Naive thymus-derived CD4-positive, alpha-beta T cell (primary cell): ENCODE measurements around the gene ARFIP2. TPM values are rescaled to one million over a fixed set of nuclear protein-coding genes. Genes with fewer than 3 reads are reported as not detected.
A peak's percentile ranks its signal among the peaks of the same experiment; 100 is the strongest.

Source experiments
- ATAC-seq: fragments of 150-1000 bp; cut with Tn5 transposase; 2 replicates; pipeline ENCODE4 v1.10.0; 2021; ENCODE audit warnings: mild to moderate bottlenecking, moderate library complexity
- CTCF ChIA-PET: fragments of 350-600 bp; sonication (Branson Sonifier 250); formaldehyde crosslinking; loops from one replicate; lab custom pipeline; 2021; ENCODE audit warnings: antibody characterized with exemption; lab: Charles Lee
- POLR2A ChIA-PET: fragments of 350-600 bp; sonication (Branson Sonifier 250); formaldehyde crosslinking; loops from one replicate; lab custom pipeline; 2021; ENCODE audit warnings: antibody characterized with exemption, inconsistent platforms; lab: Charles Lee
- DNase-seq, 9 donors: peaks; one replicate each; pipeline versions ENCODE4 v3.0.0 to v3.0.0-alpha.2; 2020 to 2022; ENCODE audit warnings: mixed read lengths in 1 of 9
- H3K27ac ChIP-seq: one replicate; pipeline ENCODE4 v1.7.0; 2013; ENCODE audit warnings: mild to moderate bottlenecking, low read depth, low read length, moderate library complexity
- H3K27me3 ChIP-seq, 2 donors: one replicate each; pipeline ENCODE4 v1.7.0; 2013; ENCODE audit warnings: low read length in 2 of 2, mild to moderate bottlenecking in 2 of 2, moderate library complexity in 2 of 2; ENCODE audit not compliant: control insufficient read depth in 2 of 2, insufficient read depth in 2 of 2
- H3K36me3 ChIP-seq, 3 experiments: 1 replicate in 2 of 3; 2 replicates in 1 of 3; pipeline ENCODE4 v1.7.0; 2013; ENCODE audit warnings: low read length in 3 of 3, mild to moderate bottlenecking in 3 of 3, moderate library complexity in 1 of 3; ENCODE audit not compliant: insufficient read depth in 3 of 3, control insufficient read depth in 2 of 3
- H3K4me1 ChIP-seq, 2 donors: one replicate each; pipeline ENCODE4 v1.7.0; 2013; ENCODE audit warnings: low read length in 2 of 2, mild to moderate bottlenecking in 2 of 2, moderate library complexity in 1 of 2; ENCODE audit not compliant: control insufficient read depth in 2 of 2, insufficient read depth in 2 of 2
- H3K4me3 ChIP-seq: 2 replicates; pipeline ENCODE4 v1.7.0; 2013; ENCODE audit warnings: mild to moderate bottlenecking, low read length
- H3K9me3 ChIP-seq, 3 experiments: 1 replicate in 2 of 3; 2 replicates in 1 of 3; pipeline ENCODE4 v1.7.0; 2013; ENCODE audit warnings: low read length in 3 of 3; ENCODE audit not compliant: control insufficient read depth in 2 of 3
- H3K27ac Mint-ChIP-seq, 9 donors: one replicate each; pipeline ENCODE4 v1.8.0; 2020 to 2022; ENCODE audit warnings: mixed read lengths in 9 of 9, mild to moderate bottlenecking in 8 of 9, moderate library complexity in 5 of 9, inconsistent platforms in 2 of 9
- H3K27me3 Mint-ChIP-seq, 5 donors: one replicate each; pipeline ENCODE4 v1.8.0; 2021 to 2022; ENCODE audit warnings: mixed read lengths in 5 of 5, mild to moderate bottlenecking in 1 of 5
- H3K36me3 Mint-ChIP-seq, 5 donors: one replicate each; pipeline ENCODE4 v1.8.0; 2020 to 2022; ENCODE audit warnings: mixed read lengths in 5 of 5, mild to moderate bottlenecking in 3 of 5, inconsistent platforms in 1 of 5
- H3K4me1 Mint-ChIP-seq, 7 donors: one replicate each; pipeline ENCODE4 v1.8.0; 2020 to 2022; ENCODE audit warnings: mixed read lengths in 7 of 7, mild to moderate bottlenecking in 3 of 7, inconsistent platforms in 1 of 7
- H3K4me3 Mint-ChIP-seq, 10 donors: one replicate each; pipeline ENCODE4 v1.8.0; 2020 to 2022; ENCODE audit warnings: mild to moderate bottlenecking in 10 of 10, mixed read lengths in 10 of 10, moderate library complexity in 6 of 10, inconsistent platforms in 2 of 10
- H3K9me3 Mint-ChIP-seq, 11 donors: one replicate each; pipeline ENCODE4 v1.8.0; 2020 to 2022; ENCODE audit warnings: mixed read lengths in 11 of 11, mild to moderate bottlenecking in 4 of 11, inconsistent platforms in 1 of 11, moderate library complexity in 1 of 11
- intact Hi-C, 2 donors: fragments of 100-400 bp; cut with micrococcal nuclease; formaldehyde crosslinking; loops; one replicate each; pipeline ENCODE4 v1.15.1; 2023
- polyA plus RNA-seq, 2 donors: library from polyadenylated mRNA; unstranded; fragments of 300-500 nt; fragmentation: Illumina TruSeq; gene quantifications; one replicate each; pipeline ENCODE4 v1.2.3, GENCODE V29; 2021
- total RNA-seq, 6 experiments: library from RNA in 5 of 6; stranded (reverse) in 5 of 6; gene quantifications; 1 replicate in 5 of 6; 2 replicates in 1 of 6; pipeline ENCODE4 v1.2.3 and lab custom pipeline; 2021 to 2026

Gene ARFIP2
- total and polyA plus RNA-seq, 7 experiments from 2014 or later, result 35.7 to 63.4 (median 52.7) TPM

DNA sequence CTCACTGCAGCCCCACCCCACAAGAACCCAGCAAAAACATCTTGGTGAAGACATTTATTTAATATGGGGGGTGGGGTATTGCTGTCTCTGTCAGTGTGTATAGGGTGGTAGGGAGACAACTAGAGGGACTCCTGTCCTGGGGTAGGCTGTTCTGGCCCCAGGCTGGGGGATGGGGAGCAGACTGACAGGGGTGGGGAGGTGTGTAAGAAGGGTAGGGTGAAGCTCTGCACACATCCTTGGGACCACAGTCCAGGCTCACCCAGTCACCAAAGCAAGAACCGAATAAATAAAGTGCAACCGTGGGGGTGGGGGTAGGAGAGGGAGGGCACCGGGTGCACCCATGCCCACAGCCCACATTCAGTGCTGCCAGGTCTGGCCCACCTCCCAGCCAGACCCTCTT lies 32.6 kb downstream of the ARFIP2 start:
- peaks cover 0 to 23% (median 0%) of the 10 kb centered on the region in 3 experiments for H3K36me3 ChIP-seq
- CTCF ChIA-PET, result interaction anchor here (13.9 kb wide), 1 partner anchor 67 kb away, joined by 573 read pairs; the partner anchor contains the start of gene SMPD1
- H3K4me3 ChIP-seq, result no peak overlapping the region
- no peaks in the 10 kb centered on the region for H3K9me3 ChIP-seq
- ATAC-seq (no peak), DNase-seq (no peak)
- no peaks in the 10 kb centered on the region for H3K27me3 ChIP-seq
- H3K27ac ChIP-seq, result no peak overlapping the region
- peaks cover 0 to 12% (median 0%) of the 10 kb centered on the region in 5 donors for H3K27me3 Mint-ChIP-seq
- intact Hi-C loops, result no loop called here
- H3K9me3 Mint-ChIP-seq, result no peaks in the 10 kb centered on the region
- POLR2A ChIA-PET, result interaction anchor here (1.1 kb wide), 1 partner anchor 33 kb away, joined by 3 read pairs; the partner anchor contains the start of genes ARFIP2 and TIMM10B
- peaks cover 0 to 11% (median 0%) of the 10 kb centered on the region in 5 donors for H3K36me3 Mint-ChIP-seq
- H3K27ac Mint-ChIP-seq, result peak overlapping the region in 1 of 9 donors; percentile 17
- no peaks in the 10 kb centered on the region for H3K4me1 Mint-ChIP-seq
- H3K4me1 ChIP-seq, result no peaks in the 10 kb centered on the region
- H3K4me3 Mint-ChIP-seq, result no peak overlapping the region

DNA sequence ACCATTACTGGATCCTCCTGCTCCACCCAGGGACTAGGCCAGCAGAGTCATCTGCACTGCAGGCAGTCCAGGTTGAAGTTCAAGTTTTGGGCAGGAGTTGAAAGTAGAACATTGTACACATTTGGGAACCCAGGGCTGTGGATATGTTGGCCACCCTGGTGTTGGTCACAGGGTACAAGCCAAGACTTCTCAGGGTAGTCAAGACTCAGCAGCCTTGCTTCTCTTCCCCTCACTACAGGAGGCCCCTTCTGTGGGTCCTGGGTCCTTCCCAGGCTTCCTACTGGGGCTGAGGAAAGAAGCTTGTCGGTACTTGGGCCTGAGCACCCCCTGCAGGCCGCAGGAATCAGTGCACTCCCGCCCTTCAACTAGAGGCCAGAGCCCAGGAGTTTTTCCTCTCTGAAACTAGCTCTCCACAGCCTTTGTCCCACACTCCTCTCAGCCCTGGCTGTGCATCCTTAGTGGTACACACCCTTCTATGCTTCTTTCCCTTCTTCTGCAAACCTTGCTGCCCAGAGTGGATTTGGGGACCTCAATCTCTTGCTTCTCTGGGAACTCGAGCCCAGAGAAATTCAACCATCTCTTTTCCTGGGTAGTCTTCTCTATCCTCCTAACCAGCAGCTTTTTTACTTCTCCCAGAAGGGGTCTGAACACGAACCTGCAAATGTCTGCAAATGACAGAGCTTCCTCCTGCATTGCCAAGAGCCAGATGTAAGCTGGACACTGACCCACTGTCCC lies 37.7 kb downstream of the ARFIP2 start:
- Histone ChIP-seq H3K36me3 (no peaks in the 10 kb centered on the region), H3K9me3 (no peaks in the 10 kb centered on the region), H3K27me3 (no peaks in the 10 kb centered on the region), H3K4me3 (no peak overlapping the region), H3K27ac (no peak overlapping the region), H3K4me1 (peaks cover 12 to 19% of the 10 kb centered on the region in 2 donors)
- Mint-ChIP-seq H3K36me3 (no peaks in the 10 kb centered on the region), H3K9me3 (no peaks in the 10 kb centered on the region), H3K27me3 (peaks cover 0 to 12% (median 0%) of the 10 kb centered on the region in 5 donors), H3K27ac (no peak overlapping the region), H3K4me3 (no peak overlapping the region), H3K4me1 (peaks cover 0 to 5% (median 0%) of the 10 kb centered on the region in 7 donors)
- POLR2A ChIA-PET, result interaction anchor here (0.6 to 6.1 kb wide), 10 partner anchors 23 to 65 kb away, joined by 3 to 73 read pairs (median 4); partner anchors contain the start of genes APBB1 and SMPD1
- ATAC-seq (peak; percentile 87), DNase-seq (peak; percentile 28 to 67 (median 53))
- CTCF ChIA-PET, result interaction anchor here (0.6 to 13.9 kb wide), 21 partner anchors 9 to 339 kb away, joined by 3 to 573 read pairs (median 6); partner anchors contain the start of genes APBB1 and SMPD1
- intact Hi-C loops, result loop anchor here (1.0 to 5.0 kb wide), 10 partner anchors 24 to 191 kb away; partner anchors contain the start of genes SMPD1 (in 2 of the 2), APBB1 (in 1 of the 2), ARFIP2 (in 1 of the 2) and TIMM10B (in 1 of the 2)

DNA sequence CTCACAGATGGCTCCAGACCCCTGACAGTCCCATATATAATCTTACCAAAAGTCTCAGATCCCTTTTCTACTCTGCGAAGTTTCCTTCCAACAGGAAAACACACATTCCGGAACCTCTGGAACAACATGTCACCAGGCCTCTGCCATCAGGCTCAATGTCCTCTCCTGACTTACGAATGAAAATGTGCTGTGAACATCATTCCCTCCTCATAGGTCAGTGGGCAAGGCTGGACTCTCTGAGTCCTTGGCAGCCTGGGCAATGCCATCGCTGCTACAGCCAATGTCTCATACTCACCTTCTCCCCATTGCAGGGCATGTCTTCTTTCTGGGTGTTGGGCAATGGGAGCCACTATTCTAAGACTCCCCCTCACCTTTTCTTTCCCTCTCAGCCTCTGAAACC lies 38.7 kb downstream of the ARFIP2 start:
- POLR2A ChIA-PET, result interaction anchor here (0.6 to 6.1 kb wide), 8 partner anchors 24 to 307 kb away, joined by 3 to 73 read pairs (median 4); partner anchors contain the start of genes APBB1 and SMPD1
- intact Hi-C loops, result loop anchor here (2.0 to 5.0 kb wide), 5 partner anchors 40 to 190 kb away; partner anchors contain the start of genes SMPD1 (in 2 of the 2), ARFIP2 (in 1 of the 2) and TIMM10B (in 1 of the 2)

DNA sequence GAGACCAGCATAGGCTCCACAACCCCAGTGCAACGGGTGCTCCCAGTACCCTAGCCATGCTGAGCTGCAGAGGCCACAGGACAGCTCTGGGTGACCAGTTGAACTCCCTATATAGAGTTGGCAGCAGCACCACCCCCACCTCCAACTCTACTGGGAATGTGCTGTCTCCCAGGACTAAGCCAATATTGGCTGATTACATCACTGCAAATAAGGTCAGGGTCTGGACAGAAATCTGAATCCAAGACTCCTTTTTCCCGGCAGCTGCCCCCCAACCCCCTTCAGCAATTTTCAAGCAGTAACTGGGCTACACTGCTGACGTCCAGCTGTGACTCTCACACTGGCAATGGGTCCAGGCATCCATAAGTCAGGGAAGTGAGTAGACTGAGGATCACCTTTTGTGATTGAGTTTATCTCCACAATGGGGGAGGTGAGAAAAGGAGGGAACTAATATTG lies 40.2 kb downstream of the ARFIP2 start, which contains the start of gene HPX:
Gene HPX (minus strand): TSS at position 82 of the 453 bp plus-strand sequence. CDS start 24 bp downstream, at position 58.
- Histone ChIP-seq H3K36me3 (no peaks in the 10 kb centered on the region), H3K27ac (no peak within 1 kb of the TSS), H3K9me3 (no peaks in the 10 kb centered on the region), H3K27me3 (no peaks in the 10 kb centered on the region), H3K4me1 (peaks cover 22 to 30% of the 10 kb centered on the region in 2 donors), H3K4me3 (no peak within 1 kb of the TSS)
- no peak for DNase-seq
- POLR2A ChIA-PET, result interaction anchor here (0.6 to 6.1 kb wide), 6 partner anchors 12 to 216 kb away, joined by 3 to 73 read pairs (median 3); partner anchors contain the start of gene SMPD1
- CTCF ChIA-PET, result interaction anchor here (1.0 to 13.9 kb wide), 8 partner anchors 10 to 65 kb away, joined by 3 to 573 read pairs (median 4); partner anchors contain the start of genes APBB1 and SMPD1
- H3K4me1 Mint-ChIP-seq, result peaks cover 0 to 7% (median 1%) of the 10 kb centered on the region in 7 donors
- intact Hi-C loops, result loop anchor here (5.0 kb wide), 3 partner anchors 41 to 189 kb away; partner anchors contain the start of genes ARFIP2 (in 1 of the 2) and TIMM10B (in 1 of the 2)
- no peak for ATAC-seq
- H3K9me3 Mint-ChIP-seq, result no peaks in the 10 kb centered on the region
- peak within 1 kb of the TSS in 1 of 9 donors; percentile 28 for H3K27ac Mint-ChIP-seq
- peaks cover 0 to under 1% (median 0%) of the 10 kb centered on the region in 5 donors for H3K36me3 Mint-ChIP-seq
- H3K4me3 Mint-ChIP-seq, result no peak within 1 kb of the TSS
- H3K27me3 Mint-ChIP-seq, result peaks cover 0 to 7% (median 0%) of the 10 kb centered on the region in 5 donors

More for the DNA sequence above, 38.7 kb downstream of the ARFIP2 start:
- CTCF ChIA-PET, result interaction anchor here (0.7 to 13.9 kb wide), 11 partner anchors 13 to 220 kb away, joined by 3 to 573 read pairs (median 8); partner anchors contain the start of genes APBB1 and SMPD1
- H3K36me3 ChIP-seq, result no peaks in the 10 kb centered on the region
- H3K27ac ChIP-seq, result no peak overlapping the region
- no peak overlapping the region for H3K4me3 ChIP-seq
- DNase-seq (no peak), ATAC-seq (no peak)
- H3K27me3 ChIP-seq, result no peaks in the 10 kb centered on the region
- peaks cover 22 to 29% of the 10 kb centered on the region in 2 donors for H3K4me1 ChIP-seq
- peaks cover 0 to 5% (median 0%) of the 10 kb centered on the region in 7 donors for H3K4me1 Mint-ChIP-seq
- H3K36me3 Mint-ChIP-seq, result no peaks in the 10 kb centered on the region
- no peak overlapping the region for H3K27ac Mint-ChIP-seq
- no peaks in the 10 kb centered on the region for H3K9me3 Mint-ChIP-seq
- H3K9me3 ChIP-seq, result no peaks in the 10 kb centered on the region
- peaks cover 0 to 12% (median 0%) of the 10 kb centered on the region in 5 donors for H3K27me3 Mint-ChIP-seq
- no peak overlapping the region for H3K4me3 Mint-ChIP-seq

DNA sequence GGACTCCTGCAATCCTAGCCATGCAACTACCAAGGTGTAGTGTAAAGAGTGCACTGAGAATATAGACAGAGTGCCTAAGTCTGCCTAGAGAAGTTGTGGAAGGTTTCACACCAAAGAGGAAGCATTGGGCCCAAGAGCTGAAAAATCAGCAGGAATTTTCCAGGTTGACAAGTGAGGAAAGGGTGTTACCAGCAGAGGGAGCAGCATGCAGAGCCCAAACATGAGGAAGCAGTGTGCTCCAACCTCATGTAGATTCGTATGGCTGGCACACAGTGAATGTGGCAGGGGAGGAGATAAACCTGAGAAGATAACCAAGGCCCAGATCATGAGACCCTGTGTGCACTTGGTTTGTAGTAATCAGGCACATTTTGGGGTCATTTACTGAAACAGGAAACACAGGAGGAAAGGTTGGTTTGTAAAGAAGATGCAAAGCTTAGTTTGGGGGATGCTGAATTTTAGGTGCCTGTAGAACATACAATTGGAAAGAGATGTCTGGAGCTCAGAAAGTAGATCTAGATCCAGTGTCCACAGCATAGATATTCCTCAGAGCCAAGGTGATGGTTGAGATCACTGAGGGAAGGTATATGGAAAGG lies 42.1 kb downstream of the ARFIP2 start:
- H3K4me3 ChIP-seq, result no peak overlapping the region
- H3K4me3 Mint-ChIP-seq, result no peak overlapping the region
- no peak overlapping the region for H3K27ac ChIP-seq
- H3K36me3 Mint-ChIP-seq, result peaks cover 0 to 3% (median 0%) of the 10 kb centered on the region in 5 donors
- intact Hi-C loops, result loop anchor here (1.0 to 5.0 kb wide), 6 partner anchors 20 to 244 kb away; partner anchors contain the start of genes APBB1 (in 2 of the 2), ARFIP2 (in 1 of the 2), MRPL17 (in 1 of the 2) and TIMM10B (in 1 of the 2)
- H3K9me3 ChIP-seq, result no peaks in the 10 kb centered on the region
- peaks cover 22 to 30% of the 10 kb centered on the region in 2 donors for H3K4me1 ChIP-seq
- POLR2A ChIA-PET, result interaction anchor here (0.8 to 2.9 kb wide), 7 partner anchors 21 to 60 kb away, joined by 3 to 26 read pairs (median 8); partner anchors contain the start of genes APBB1, ARFIP2 and TIMM10B
- DNase-seq (peak in 5 of 9 donors; percentile 18 to 39 (median 30)), ATAC-seq (peak; percentile 67)
- CTCF ChIA-PET, result interaction anchor here (0.9 to 13.9 kb wide), 5 partner anchors 12 to 66 kb away, joined by 3 to 573 read pairs (median 3); partner anchors contain the start of gene SMPD1
- no peaks in the 10 kb centered on the region for H3K27me3 ChIP-seq
- H3K27me3 Mint-ChIP-seq, result no peaks in the 10 kb centered on the region
- H3K36me3 ChIP-seq, result no peaks in the 10 kb centered on the region
- H3K27ac Mint-ChIP-seq, result no peak overlapping the region
- no peaks in the 10 kb centered on the region for H3K9me3 Mint-ChIP-seq
- peaks cover 0 to 10% (median 4%) of the 10 kb centered on the region in 7 donors for H3K4me1 Mint-ChIP-seq
